ENCODE measurements around the gene RGR. TPM values are rescaled to one million over a fixed set of nuclear protein-coding genes. Genes with fewer than 3 reads are reported as not detected.

RGR gene
- total and polyA plus RNA-seq, 2 donors (not counting 1 experiment from before 2014, with no cell fraction given), result not detected

DNA sequence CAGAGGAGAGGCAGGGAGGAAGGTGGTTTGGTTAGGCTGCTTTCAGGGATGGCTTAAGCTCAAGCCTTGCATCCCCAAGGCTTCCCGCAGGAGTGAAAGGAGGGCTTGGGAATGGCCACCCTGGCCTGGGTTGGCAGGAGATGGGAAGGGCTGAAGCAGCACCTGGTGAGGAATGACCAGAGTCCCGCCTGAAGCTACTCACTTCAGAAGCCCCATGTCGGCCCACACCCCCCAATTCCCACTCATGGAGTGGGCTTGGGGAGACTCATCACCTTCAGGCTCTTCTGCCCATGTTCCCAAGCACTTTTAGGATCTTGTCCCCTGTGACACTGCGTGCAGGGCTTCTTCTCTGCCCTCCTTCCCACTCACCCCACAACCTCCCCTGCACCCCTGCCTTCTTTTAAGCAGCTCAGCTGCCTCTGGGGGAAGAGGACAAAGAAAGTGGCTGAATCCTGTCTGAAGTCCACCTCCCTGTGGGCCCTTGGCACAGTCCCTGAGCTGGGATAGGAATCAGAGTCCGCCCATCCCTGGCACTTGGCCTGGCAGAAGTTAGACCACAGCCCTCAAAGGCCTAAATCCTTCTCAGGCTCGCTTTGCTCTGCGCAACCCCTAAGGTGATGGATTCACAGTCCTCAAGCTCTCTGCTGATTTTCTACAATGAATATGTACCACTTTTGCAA lies 16.5 kb downstream of the RGR start:
- no peak overlapping the region for H3K27ac ChIP-seq (ENCODE audit: insufficient read depth, low read length)
- no peaks in the 10 kb centered on the region for H3K79me2 ChIP-seq (ENCODE audit: control insufficient read depth, insufficient read depth, low read length)
- no peaks in the 10 kb centered on the region for H4K20me1 ChIP-seq (ENCODE audit: control insufficient read depth, extremely low read depth, insufficient read depth, low read length)
- DNase-seq (ENCODE audit: low read depth in 2 of 2), result no peak
- no peak overlapping the region for H3K9ac ChIP-seq (ENCODE audit: insufficient read depth, low read length)
- H2AFZ ChIP-seq (ENCODE audit: low read length), result no peak overlapping the region
- no peak overlapping the region for H3K4me3 ChIP-seq (replicated peaks in 1 of 4; ENCODE audit: control extremely low read depth in 1 of 4, insufficient read depth in 1 of 4, low read depth in 3 of 4, low read length in 4 of 4)
- H3K27me3 ChIP-seq (ENCODE audit: control insufficient read depth, insufficient read depth, low read length), result peaks cover 9% of the 10 kb centered on the region
- TF ChIP-seq, protein P1, sequence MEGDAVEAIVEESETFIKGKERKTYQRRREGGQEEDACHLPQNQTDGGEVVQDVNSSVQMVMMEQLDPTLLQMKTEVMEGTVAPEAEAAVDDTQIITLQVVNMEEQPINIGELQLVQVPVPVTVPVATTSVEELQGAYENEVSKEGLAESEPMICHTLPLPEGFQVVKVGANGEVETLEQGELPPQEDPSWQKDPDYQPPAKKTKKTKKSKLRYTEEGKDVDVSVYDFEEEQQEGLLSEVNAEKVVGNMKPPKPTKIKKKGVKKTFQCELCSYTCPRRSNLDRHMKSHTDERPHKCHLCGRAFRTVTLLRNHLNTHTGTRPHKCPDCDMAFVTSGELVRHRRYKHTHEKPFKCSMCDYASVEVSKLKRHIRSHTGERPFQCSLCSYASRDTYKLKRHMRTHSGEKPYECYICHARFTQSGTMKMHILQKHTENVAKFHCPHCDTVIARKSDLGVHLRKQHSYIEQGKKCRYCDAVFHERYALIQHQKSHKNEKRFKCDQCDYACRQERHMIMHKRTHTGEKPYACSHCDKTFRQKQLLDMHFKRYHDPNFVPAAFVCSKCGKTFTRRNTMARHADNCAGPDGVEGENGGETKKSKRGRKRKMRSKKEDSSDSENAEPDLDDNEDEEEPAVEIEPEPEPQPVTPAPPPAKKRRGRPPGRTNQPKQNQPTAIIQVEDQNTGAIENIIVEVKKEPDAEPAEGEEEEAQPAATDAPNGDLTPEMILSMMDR (conservative IDR thresholded peaks at IDR 0.05 in 1 of 2, IDR thresholded peaks at IDR 0.05 in 1 of 2; ENCODE audit: low read depth in 1 of 2, low read length in 2 of 2), result no peak
- TF ChIP-seq EZH2 (IDR thresholded peaks at IDR 0.05; ENCODE audit: low read length, missing control alignments), result no peak
- no peaks in the 10 kb centered on the region for H3K36me3 ChIP-seq (ENCODE audit: control insufficient read depth, insufficient read depth, low read length)
- no peak overlapping the region for H3K4me2 ChIP-seq (ENCODE audit: extremely low read depth, insufficient read depth, low read length)
- H3K4me1 ChIP-seq (ENCODE audit: control insufficient read depth, extremely low read depth, insufficient read depth, low read length), result no peaks in the 10 kb centered on the region
- H3K9me3 ChIP-seq (ENCODE audit: control insufficient read depth, insufficient read depth, low read depth, low read length), result no peaks in the 10 kb centered on the region

DNA sequence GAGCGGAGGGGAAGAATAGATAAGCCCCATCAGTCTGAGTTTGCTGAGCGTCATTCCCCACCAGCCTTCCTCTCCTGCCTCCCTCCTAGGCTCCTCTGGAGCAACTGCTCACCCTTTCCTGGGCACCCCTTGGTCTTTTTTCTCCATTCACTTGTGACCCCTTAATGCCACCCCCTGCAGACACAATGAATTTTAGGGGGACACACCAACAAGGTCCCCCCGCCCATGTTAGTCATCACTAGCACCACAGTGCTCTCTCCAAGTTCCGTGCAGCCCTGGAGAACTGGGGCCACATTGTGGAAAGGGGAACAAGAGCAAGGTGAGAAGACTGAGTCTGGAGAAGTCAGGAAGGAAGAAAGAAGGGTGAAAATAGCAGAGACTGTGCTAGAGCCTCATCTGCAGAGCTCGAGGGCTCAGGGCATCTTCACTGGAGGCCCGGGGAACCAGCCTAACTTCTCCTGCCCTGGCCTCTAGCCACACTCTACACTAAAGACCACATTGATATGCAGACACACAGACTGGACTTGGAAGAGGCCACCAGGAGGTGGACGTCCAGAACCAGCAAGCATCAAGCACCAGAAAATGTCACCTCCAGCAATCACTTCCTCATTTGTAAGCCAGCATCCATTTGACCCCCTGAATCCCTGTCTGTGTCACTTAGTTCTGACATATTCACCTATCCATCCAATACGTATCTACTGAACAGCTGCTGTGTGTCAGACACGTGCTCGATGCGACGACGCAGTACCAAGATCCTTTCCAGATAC lies 17.5 kb downstream of the RGR start:
- Histone ChIP-seq H4K20me1 (ENCODE audit: control insufficient read depth, extremely low read depth, insufficient read depth, low read length) (no peaks in the 10 kb centered on the region), H3K79me2 (ENCODE audit: control insufficient read depth, insufficient read depth, low read length) (no peaks in the 10 kb centered on the region), H2AFZ (ENCODE audit: low read length) (no peak overlapping the region), H3K27me3 (ENCODE audit: control insufficient read depth, insufficient read depth, low read length) (peaks cover 9% of the 10 kb centered on the region), H3K9ac (ENCODE audit: insufficient read depth, low read length) (no peak overlapping the region), H3K27ac (ENCODE audit: insufficient read depth, low read length) (no peak overlapping the region), H3K9me3 (ENCODE audit: control insufficient read depth, insufficient read depth, low read depth, low read length) (no peaks in the 10 kb centered on the region), H3K4me3 (replicated peaks in 1 of 4; ENCODE audit: control extremely low read depth in 1 of 4, insufficient read depth in 1 of 4, low read depth in 3 of 4, low read length in 4 of 4) (no peak overlapping the region), H3K4me1 (ENCODE audit: control insufficient read depth, extremely low read depth, insufficient read depth, low read length) (no peaks in the 10 kb centered on the region), H3K4me2 (ENCODE audit: extremely low read depth, insufficient read depth, low read length) (no peak overlapping the region), H3K36me3 (ENCODE audit: control insufficient read depth, insufficient read depth, low read length) (no peaks in the 10 kb centered on the region)
- TF ChIP-seq EZH2 (IDR thresholded peaks at IDR 0.05; ENCODE audit: low read length, missing control alignments), result no peak
- TF ChIP-seq, protein P1 (conservative IDR thresholded peaks at IDR 0.05 in 1 of 2, IDR thresholded peaks at IDR 0.05 in 1 of 2; ENCODE audit: low read depth in 1 of 2, low read length in 2 of 2), result no peak
- DNase-seq (ENCODE audit: low read depth in 2 of 2), result no peak

DNA sequence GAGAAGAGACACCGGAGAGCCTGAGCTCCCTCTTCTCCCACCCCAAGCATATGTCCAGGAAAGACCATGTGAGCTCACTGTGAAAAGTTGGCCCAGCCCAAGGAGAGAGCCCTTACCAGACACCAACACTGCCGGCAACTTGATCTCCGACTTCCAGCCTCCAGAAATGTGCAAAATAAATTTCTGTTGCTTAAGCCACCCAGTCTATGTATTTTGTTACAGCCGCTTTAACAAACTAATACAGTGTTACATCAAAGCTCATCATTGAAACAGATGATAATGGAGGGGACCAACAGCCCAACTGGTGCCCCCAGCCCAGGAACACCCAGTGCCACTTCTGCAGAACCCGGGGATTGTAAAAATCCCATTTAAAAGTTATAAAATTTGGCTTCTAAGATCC lies 18.9 kb downstream of the RGR start:
- no peak for TF ChIP-seq EZH2 (IDR thresholded peaks at IDR 0.05; ENCODE audit: low read length, missing control alignments)
- TF ChIP-seq, protein P1 (conservative IDR thresholded peaks at IDR 0.05 in 1 of 2, IDR thresholded peaks at IDR 0.05 in 1 of 2; ENCODE audit: low read depth in 1 of 2, low read length in 2 of 2), result no peak
- Histone ChIP-seq H3K27me3 (ENCODE audit: control insufficient read depth, insufficient read depth, low read length) (peaks cover 9% of the 10 kb centered on the region), H3K4me1 (ENCODE audit: control insufficient read depth, extremely low read depth, insufficient read depth, low read length) (no peaks in the 10 kb centered on the region), H3K27ac (ENCODE audit: insufficient read depth, low read length) (no peak overlapping the region), H3K4me3 (replicated peaks in 1 of 4; ENCODE audit: control extremely low read depth in 1 of 4, insufficient read depth in 1 of 4, low read depth in 3 of 4, low read length in 4 of 4) (no peak overlapping the region), H3K79me2 (ENCODE audit: control insufficient read depth, insufficient read depth, low read length) (no peaks in the 10 kb centered on the region), H3K36me3 (ENCODE audit: control insufficient read depth, insufficient read depth, low read length) (no peaks in the 10 kb centered on the region), H2AFZ (ENCODE audit: low read length) (no peak overlapping the region), H3K9ac (ENCODE audit: insufficient read depth, low read length) (no peak overlapping the region), H3K9me3 (ENCODE audit: control insufficient read depth, insufficient read depth, low read depth, low read length) (no peaks in the 10 kb centered on the region), H3K4me2 (ENCODE audit: extremely low read depth, insufficient read depth, low read length) (no peak overlapping the region), H4K20me1 (ENCODE audit: control insufficient read depth, extremely low read depth, insufficient read depth, low read length) (no peaks in the 10 kb centered on the region)
- DNase-seq (ENCODE audit: low read depth in 2 of 2), result no peak

Data from fibroblast of lung (primary cell).